OCI-LY1 (cell line): ENCODE results near the gene THUMPD1.

Experiments
- CTCF ChIP-seq: fragments of 200-600 bp; sonication (generic), shearing (Covaris generic); IDR thresholded peaks from 2 replicates; pipeline ENCODE4 v1.5.1; 2017; ENCODE audit warnings: mild to moderate bottlenecking, antibody characterized with exemption, low read length, moderate library complexity, mixed read lengths
- EZH2 ChIP-seq: fragments of 200-600 bp; sonication (generic), shearing (Covaris generic); IDR thresholded peaks from 2 replicates; pipeline ENCODE4 v1.8.0; 2017; ENCODE audit warnings: borderline replicate concordance, mixed run types, mild to moderate bottlenecking, antibody characterized with exemption, low read length, moderate library complexity, mixed read lengths

GRCh38 chr16:20746461-20746860 is 4.8 kb upstream of the THUMPD1 start:
- no peak for TF ChIP-seq CTCF
- TF ChIP-seq EZH2: no peak
